HepG2 (cell line): ENCODE results near the gene C1QB. TPM values are rescaled to one million over a fixed set of nuclear protein-coding genes. Genes with fewer than 3 reads are reported as not detected.

Source experiments
- ATAC-seq: fragments of 200-7000 bp; cut with Tn5 transposase; 3 replicates; pipeline ENCODE4 v1.9.1; 2020; ENCODE audit warnings: mild to moderate bottlenecking, moderate library complexity
- BruUV-seq: library from RNA; stranded (reverse); fragments of 400-500 nt; replicated peaks from 2 replicates; lab custom pipeline; 2021; lab: Mats Ljungman, UMichigan
- CTCF ChIA-PET: fragments of 300-600 bp; formaldehyde crosslinking; extraction: SDS; loops from one replicate; lab custom pipeline; 2021; ENCODE audit warnings: low total read pairs, inconsistent platforms, low intra/inter-chr PET ratio; lab: Yijun Ruan, JAX
- POLR2A ChIA-PET: fragments of 350-600 bp; sonication (Branson Sonifier 250); formaldehyde crosslinking; loops from one replicate; lab custom pipeline; 2020; ENCODE audit warnings: antibody characterized with exemption, inconsistent platforms; lab: Yijun Ruan, JAX
- DNase-seq: peaks from one replicate; pipeline ENCODE4 v3.0.0-alpha.2; 2015; ENCODE audit warnings: low spot score
- FAIRE-seq: peaks from 3 replicates; lab custom pipeline; 2011; peaks lifted over from hg19 to GRCh38; lab: Jason Lieb, UNC
- H2AFZ ChIP-seq: one replicate; pipeline ENCODE4 v1.6.1; 2011; ENCODE audit warnings: low read length, inconsistent platforms
- H3K27ac ChIP-seq: fragments of 300-600 bp; 3 replicates; pipeline ENCODE4 v1.8.0; 2011; ENCODE audit warnings: mixed run types, mild to moderate bottlenecking, mixed read lengths, low read length, inconsistent platforms; ENCODE audit not compliant: insufficient read depth; ENCODE audit errors: extremely low read length
- H3K27me3 ChIP-seq, 2 experiments: fragments of 200-600 bp in 1 of 2; 2 replicates in 1 of 2; 3 replicates in 1 of 2; pipeline versions ENCODE4 v1.6.0 to v1.8.0; 2011; ENCODE audit warnings: low read length in 2 of 2, mild to moderate bottlenecking in 2 of 2, moderate library complexity in 2 of 2, inconsistent platforms in 1 of 2; ENCODE audit not compliant: insufficient read depth in 2 of 2, control insufficient read depth in 1 of 2
- H3K36me3 ChIP-seq, 2 experiments: fragments of 200-600 bp in 1 of 2; replicated peaks in 1 of 2; 2 replicates in 1 of 2; 3 replicates in 1 of 2; pipeline versions ENCODE4 v1.5.1 to v1.8.0; 2011; ENCODE audit warnings: low read length in 2 of 2, inconsistent platforms in 1 of 2; ENCODE audit not compliant: insufficient read depth in 2 of 2, control insufficient read depth in 1 of 2
- H3K4me1 ChIP-seq: 2 replicates; pipeline ENCODE4 v1.5.1; 2012; ENCODE audit warnings: low read length, inconsistent platforms; ENCODE audit not compliant: insufficient read depth
- H3K4me2 ChIP-seq: 2 replicates; pipeline ENCODE4 v1.6.0; 2011; ENCODE audit warnings: low read depth, low read length, inconsistent platforms
- H3K4me3 ChIP-seq, 3 experiments: fragments of 200-600 bp in 1 of 3; sonication (generic), shearing (Covaris generic) in 1 of 3; replicated peaks in 1 of 3; 2 replicates each; pipeline ENCODE4 v1.5.1; 2011 to 2016; ENCODE audit warnings: low read length in 3 of 3, inconsistent platforms in 2 of 3, low read depth in 2 of 3, mild to moderate bottlenecking in 2 of 3, control low read depth in 1 of 3, mixed read lengths in 1 of 3; ENCODE audit not compliant: insufficient read depth in 1 of 3
- H3K79me2 ChIP-seq: one replicate; pipeline ENCODE4 v1.6.1; 2011; ENCODE audit warnings: low read length, inconsistent platforms; ENCODE audit not compliant: insufficient read depth
- H3K9ac ChIP-seq: 2 replicates; pipeline ENCODE4 v1.6.0; 2011; ENCODE audit warnings: mild to moderate bottlenecking, low read depth, low read length, inconsistent platforms; ENCODE audit not compliant: insufficient read depth
- H3K9me3 ChIP-seq: 2 replicates; pipeline ENCODE4 v1.5.1; 2012; ENCODE audit warnings: mild to moderate bottlenecking, low read length
- H4K20me1 ChIP-seq: 2 replicates; pipeline ENCODE4 v1.6.0; 2011; ENCODE audit warnings: inconsistent platforms, mild to moderate bottlenecking, low read length, moderate library complexity; ENCODE audit not compliant: insufficient read depth
- MIER2 ChIP-seq: IDR thresholded peaks from 2 replicates; pipeline ENCODE4 v1.6.1; 2016; ENCODE audit warnings: missing biosample characterization, missing genetic modification reagents
- NBN ChIP-seq: fragments of 450-650 bp; conservative IDR thresholded peaks from 2 replicates; pipeline ENCODE4 v1.6.1; 2017
- WGBS: methylation state at CpG from one replicate; pipeline ENCODE4 v1.1.6; 2017; ENCODE audit warnings: low lambda C conversion rate; 5-methylcytosine and 5-hydroxymethylcytosine counted together
- in situ Hi-C: cut with HindIII; loops from 2 replicates; pipeline ENCODE4 v1.10.0; 2017; ENCODE audit warnings: low pct_unique_long_range_greater_than_20kb; ENCODE audit not compliant: extremely low pct_ligation_motif_present
- intact Hi-C: fragments of 100-400 bp; cut with micrococcal nuclease; formaldehyde crosslinking; loops from one replicate; pipeline ENCODE4 v1.10.0; 2022; ENCODE audit not compliant: unreplicated experiment
- polyA plus RNA-seq, 8 experiments: library from polyadenylated mRNA; depleted of rRNA in 3 of 8; stranded (reverse) in 7 of 8; unstranded in 1 of 8; fragments of >200 nt; fragmentation: Illumina TruSeq in 4 of 8; extraction: Trizol in 4 of 8; gene quantifications; 2 replicates each; pipeline versions ENCODE4 v1.2.1 to v1.2.3, GENCODE V29; 2011 to 2016; ENCODE audit warnings: low read depth in 4 of 8, missing spikeins in 1 of 8, mixed read lengths in 1 of 8; ENCODE audit not compliant: insufficient read depth in 1 of 8
- total RNA-seq, 5 experiments: library from RNA; depleted of rRNA; stranded (reverse); fragments of >200 nt; fragmentation: Illumina TruSeq; extraction: Trizol; gene quantifications; 2 replicates each; pipeline ENCODE4 v1.2.3, GENCODE V29; 2016; ENCODE audit warnings: low read depth in 1 of 5
- TF ChIP-seq, protein P1 (sequence below), 2 experiments: IDR thresholded peaks; 2 replicates each; pipeline ENCODE4 v1.6.1; 2011 to 2012; ENCODE audit warnings: low read length in 2 of 2, borderline replicate concordance in 1 of 2, low read depth in 1 of 2, mild to moderate bottlenecking in 1 of 2, moderate library complexity in 1 of 2
- TF ChIP-seq, protein P2 (sequence below): sonication (generic); formaldehyde crosslinking; conservative IDR thresholded peaks from 2 replicates; pipeline ENCODE4 v1.8.0; 2022; ENCODE audit warnings: mild to moderate bottlenecking, moderate library complexity, missing genetic modification reagents

C1QB gene
- total and polyA plus RNA-seq, 2 of the 13 experiments (the other 11 are each of a cell fraction or from before 2014, with no cell fraction given), result not detected

DNA sequence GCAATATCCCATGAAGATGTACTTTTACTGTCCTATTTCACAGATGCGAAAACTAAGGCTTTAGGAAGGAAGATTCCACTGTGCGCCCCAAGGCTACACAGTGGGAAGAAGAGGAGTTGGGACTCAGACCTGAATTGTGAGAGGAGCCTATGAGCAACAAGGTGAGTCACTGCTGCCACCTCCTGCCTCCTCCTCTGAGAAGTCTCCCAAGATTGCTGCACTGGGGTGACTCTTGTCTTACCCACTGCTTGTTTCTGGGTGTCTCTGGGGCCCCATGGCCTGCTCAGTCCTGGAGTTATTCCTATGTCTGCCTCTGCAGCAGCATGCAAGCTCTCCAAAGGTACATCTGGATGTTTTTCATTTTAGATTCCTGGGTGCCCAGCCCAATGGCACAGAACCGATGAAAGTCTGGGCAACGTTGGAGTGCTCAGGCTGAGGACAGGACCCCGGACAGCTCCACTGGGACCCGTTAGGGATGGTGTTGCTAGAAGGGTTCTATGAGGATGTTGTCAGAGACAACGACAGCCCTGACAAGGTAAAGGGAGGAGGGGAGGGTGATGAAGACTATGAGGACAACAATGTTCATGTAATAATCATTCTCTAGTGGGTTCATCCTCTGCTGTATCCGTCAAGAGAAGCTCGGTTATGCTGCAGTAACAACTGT is 27.6 kb upstream of the C1QB start:
- H3K4me2 ChIP-seq, result no peak overlapping the region
- WGBS, result 29% methylated on average over 9 of the region's 9 CpGs
- no peaks in the 10 kb centered on the region for H3K4me1 ChIP-seq
- no peak for DNase-seq
- H2AFZ ChIP-seq, result no peak overlapping the region
- no peak overlapping the region for H3K4me3 ChIP-seq
- intact Hi-C loops, result no loop called here
- no peak for FAIRE-seq
- peak; percentile 46; the same call in 2 of the 3 replicates for ATAC-seq
- TF ChIP-seq, protein P1, sequence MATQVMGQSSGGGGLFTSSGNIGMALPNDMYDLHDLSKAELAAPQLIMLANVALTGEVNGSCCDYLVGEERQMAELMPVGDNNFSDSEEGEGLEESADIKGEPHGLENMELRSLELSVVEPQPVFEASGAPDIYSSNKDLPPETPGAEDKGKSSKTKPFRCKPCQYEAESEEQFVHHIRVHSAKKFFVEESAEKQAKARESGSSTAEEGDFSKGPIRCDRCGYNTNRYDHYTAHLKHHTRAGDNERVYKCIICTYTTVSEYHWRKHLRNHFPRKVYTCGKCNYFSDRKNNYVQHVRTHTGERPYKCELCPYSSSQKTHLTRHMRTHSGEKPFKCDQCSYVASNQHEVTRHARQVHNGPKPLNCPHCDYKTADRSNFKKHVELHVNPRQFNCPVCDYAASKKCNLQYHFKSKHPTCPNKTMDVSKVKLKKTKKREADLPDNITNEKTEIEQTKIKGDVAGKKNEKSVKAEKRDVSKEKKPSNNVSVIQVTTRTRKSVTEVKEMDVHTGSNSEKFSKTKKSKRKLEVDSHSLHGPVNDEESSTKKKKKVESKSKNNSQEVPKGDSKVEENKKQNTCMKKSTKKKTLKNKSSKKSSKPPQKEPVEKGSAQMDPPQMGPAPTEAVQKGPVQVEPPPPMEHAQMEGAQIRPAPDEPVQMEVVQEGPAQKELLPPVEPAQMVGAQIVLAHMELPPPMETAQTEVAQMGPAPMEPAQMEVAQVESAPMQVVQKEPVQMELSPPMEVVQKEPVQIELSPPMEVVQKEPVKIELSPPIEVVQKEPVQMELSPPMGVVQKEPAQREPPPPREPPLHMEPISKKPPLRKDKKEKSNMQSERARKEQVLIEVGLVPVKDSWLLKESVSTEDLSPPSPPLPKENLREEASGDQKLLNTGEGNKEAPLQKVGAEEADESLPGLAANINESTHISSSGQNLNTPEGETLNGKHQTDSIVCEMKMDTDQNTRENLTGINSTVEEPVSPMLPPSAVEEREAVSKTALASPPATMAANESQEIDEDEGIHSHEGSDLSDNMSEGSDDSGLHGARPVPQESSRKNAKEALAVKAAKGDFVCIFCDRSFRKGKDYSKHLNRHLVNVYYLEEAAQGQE (IDR thresholded peaks at IDR 0.05; ENCODE audit: borderline replicate concordance in 1 of 2, low read depth in 1 of 2, low read length in 2 of 2), result peak; percentile 66 to 92
- TF ChIP-seq, protein P2, sequence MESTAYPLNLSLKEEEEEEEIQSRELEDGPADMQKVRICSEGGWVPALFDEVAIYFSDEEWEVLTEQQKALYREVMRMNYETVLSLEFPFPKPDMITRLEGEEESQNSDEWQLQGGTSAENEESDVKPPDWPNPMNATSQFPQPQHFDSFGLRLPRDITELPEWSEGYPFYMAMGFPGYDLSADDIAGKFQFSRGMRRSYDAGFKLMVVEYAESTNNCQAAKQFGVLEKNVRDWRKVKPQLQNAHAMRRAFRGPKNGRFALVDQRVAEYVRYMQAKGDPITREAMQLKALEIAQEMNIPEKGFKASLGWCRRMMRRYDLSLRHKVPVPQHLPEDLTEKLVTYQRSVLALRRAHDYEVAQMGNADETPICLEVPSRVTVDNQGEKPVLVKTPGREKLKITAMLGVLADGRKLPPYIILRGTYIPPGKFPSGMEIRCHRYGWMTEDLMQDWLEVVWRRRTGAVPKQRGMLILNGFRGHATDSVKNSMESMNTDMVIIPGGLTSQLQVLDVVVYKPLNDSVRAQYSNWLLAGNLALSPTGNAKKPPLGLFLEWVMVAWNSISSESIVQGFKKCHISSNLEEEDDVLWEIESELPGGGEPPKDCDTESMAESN (CRISPR knock-in tag), result no peak
- TF ChIP-seq NBN, result no peak
- TF ChIP-seq MIER2 (CRISPR knock-in tag), result peak; percentile 93
- H3K79me2 ChIP-seq, result no peaks in the 10 kb centered on the region
- H3K27ac ChIP-seq, result no peak overlapping the region
- no peaks in the 10 kb centered on the region for H3K36me3 ChIP-seq
- 0 out of 2 replicates have a peak, but pooled peaks cover 6% of the 10 kb centered on the region for H4K20me1 ChIP-seq
- in situ Hi-C loops, result no loop called here
- H3K9ac ChIP-seq, result no peak overlapping the region
- ChIA-PET POLR2A (no interaction called here), CTCF (no interaction called here)
- H3K27me3 ChIP-seq, result peaks cover 3 to 24% of the 10 kb centered on the region in 2 experiments; a peak in 2 of 5 replicates
- BruUV-seq, result no TSS peak
- H3K9me3 ChIP-seq, result no peaks in the 10 kb centered on the region
